Suprapubic skin (tissue), 4 donors: ENCODE measurements around the gene ADAMTS19. TPM values are rescaled to one million over a fixed set of nuclear protein-coding genes. Genes with fewer than 3 reads are reported as not detected.

Source experiments
- DNase-seq, 2 donors: peaks; one replicate each; pipeline ENCODE4 v3.0.0-alpha.2; 2019; ENCODE audit warnings: low spot score in 2 of 2
- H3K27ac ChIP-seq: fragments of 200-600 bp; sonication (generic); one replicate; pipeline ENCODE4 v1.5.1; 2019
- H3K27me3 ChIP-seq: fragments of 200-600 bp; sonication (generic); one replicate; pipeline ENCODE4 v1.5.1; 2019
- H3K36me3 ChIP-seq: fragments of 200-600 bp; sonication (generic); one replicate; pipeline ENCODE4 v1.5.1; 2019
- H3K4me1 ChIP-seq: fragments of 200-600 bp; sonication (generic); one replicate; pipeline ENCODE4 v1.5.1; 2019
- H3K4me3 ChIP-seq: fragments of 200-600 bp; sonication (generic); one replicate; pipeline ENCODE4 v1.5.1; 2019; ENCODE audit warnings: mild to moderate bottlenecking
- H3K9me3 ChIP-seq: fragments of 200-600 bp; sonication (generic); one replicate; pipeline ENCODE4 v1.5.1; 2019
- CTCF ChIP-seq, 2 donors: fragments of 200-600 bp in 1 of 2; fragments of 450-650 bp in 1 of 2; sonication (generic) in 1 of 2; IDR thresholded peaks; one replicate each; pipeline ENCODE4 v1.5.1; 2016 to 2019; ENCODE audit warnings: antibody characterized with exemption in 2 of 2, mild to moderate bottlenecking in 1 of 2, moderate library complexity in 1 of 2
- EP300 ChIP-seq: sonication (generic); formaldehyde crosslinking; IDR thresholded peaks from one replicate; pipeline ENCODE4 v1.6.1; 2017; ENCODE audit warnings: antibody characterized with exemption
- POLR2A ChIP-seq, 2 donors: fragments of 450-650 bp; IDR thresholded peaks; one replicate each; pipeline ENCODE4 v1.6.1; 2017; ENCODE audit warnings: antibody characterized with exemption in 2 of 2, mild to moderate bottlenecking in 2 of 2, moderate library complexity in 2 of 2
- POLR2AphosphoS5 ChIP-seq, 3 donors: sonication (generic); formaldehyde crosslinking; IDR thresholded peaks; one replicate each; pipeline ENCODE4 v1.6.1; 2017; ENCODE audit warnings: antibody characterized with exemption in 3 of 3
- WGBS: methylation state at CpG from one replicate; pipeline ENCODE4 v1.1.5; 2018; 5-methylcytosine and 5-hydroxymethylcytosine counted together
- total RNA-seq, 4 donors: library from RNA; depleted of rRNA; stranded (reverse); fragments of >200 nt; gene quantifications; one replicate each; pipeline ENCODE4 v1.1.0, GENCODE V29; 2016

ADAMTS19 gene
- total RNA-seq, 4 donors from 2014 or later: not detected

- H3K4me3 ChIP-seq: no peak overlapping the region
- H3K27me3 ChIP-seq: no peaks in the 10 kb centered on the region
- 60% methylated on average over 1 of the region's 1 CpG for WGBS
- H3K9me3 ChIP-seq: no peaks in the 10 kb centered on the region
- H3K4me1 ChIP-seq: no peaks in the 10 kb centered on the region
- no peaks in the 10 kb centered on the region for H3K36me3 ChIP-seq
- no peak overlapping the region for H3K27ac ChIP-seq
- no peak for DNase-seq
- no peak for TF ChIP-seq CTCF (IDR thresholded peaks at IDR 0.05)
- TF ChIP-seq POLR2AphosphoS5 (IDR thresholded peaks at IDR 0.05): no peak
- TF ChIP-seq EP300: no peak
- TF ChIP-seq POLR2A (IDR thresholded peaks at IDR 0.05): no peak
Measured at GRCh38 chr5:129658801-129659200, 198.7 kb downstream of the ADAMTS19 start.

GRCh38 chr5:129661366-129662035 is 201.4 kb downstream of the ADAMTS19 start:
- no peaks in the 10 kb centered on the region for H3K9me3 ChIP-seq
- H3K27ac ChIP-seq: no peak overlapping the region
- H3K4me1 ChIP-seq: no peaks in the 10 kb centered on the region
- H3K36me3 ChIP-seq: no peaks in the 10 kb centered on the region
- H3K4me3 ChIP-seq: no peak overlapping the region
- no peaks in the 10 kb centered on the region for H3K27me3 ChIP-seq
- 85% methylated on average over 6 of the region's 6 CpGs for WGBS
- no peak for TF ChIP-seq CTCF (IDR thresholded peaks at IDR 0.05)
- no peak for TF ChIP-seq EP300
- no peak for DNase-seq

GRCh38 chr5:129664336-129664937 is 204.3 kb downstream of the ADAMTS19 start:
- Histone ChIP-seq H3K36me3 (no peaks in the 10 kb centered on the region), H3K4me1 (no peaks in the 10 kb centered on the region), H3K27me3 (no peaks in the 10 kb centered on the region), H3K9me3 (peaks cover 10% of the 10 kb centered on the region), H3K27ac (no peak overlapping the region), H3K4me3 (no peak overlapping the region)
- TF ChIP-seq CTCF (IDR thresholded peaks at IDR 0.05) (peak; percentile 7 to 58), POLR2AphosphoS5 (IDR thresholded peaks at IDR 0.05) (no peak)
- no peak for DNase-seq
- WGBS: 63% methylated on average over 3 of the region's 3 CpGs

GRCh38 chr5:129670957-129671500 is 210.9 kb downstream of the ADAMTS19 start:
- no peaks in the 10 kb centered on the region for H3K4me1 ChIP-seq
- H3K36me3 ChIP-seq: no peaks in the 10 kb centered on the region
- no peak overlapping the region for H3K4me3 ChIP-seq
- peaks cover 10% of the 10 kb centered on the region for H3K9me3 ChIP-seq
- no peaks in the 10 kb centered on the region for H3K27me3 ChIP-seq
- no peak overlapping the region for H3K27ac ChIP-seq
- DNase-seq: no peak
- TF ChIP-seq POLR2A (IDR thresholded peaks at IDR 0.05) (no peak), POLR2AphosphoS5 (IDR thresholded peaks at IDR 0.05) (no peak), EP300 (no peak), CTCF (IDR thresholded peaks at IDR 0.05) (no peak)
- WGBS: 42% methylated on average over 2 of the region's 2 CpGs

GRCh38 chr5:129672006-129672405 is 211.9 kb downstream of the ADAMTS19 start:
- Histone ChIP-seq H3K27me3 (no peaks in the 10 kb centered on the region), H3K27ac (no peak overlapping the region), H3K9me3 (peaks cover 10% of the 10 kb centered on the region), H3K4me3 (no peak overlapping the region), H3K4me1 (no peaks in the 10 kb centered on the region), H3K36me3 (no peaks in the 10 kb centered on the region)
- TF ChIP-seq POLR2A (IDR thresholded peaks at IDR 0.05) (no peak), POLR2AphosphoS5 (IDR thresholded peaks at IDR 0.05) (no peak), EP300 (no peak), CTCF (IDR thresholded peaks at IDR 0.05) (no peak)
- 63% methylated on average over 2 of the region's 2 CpGs for WGBS
- no peak for DNase-seq
